ENCODE data around the gene TOE1. TPM values are rescaled to one million over a fixed set of nuclear protein-coding genes. Genes with fewer than 3 reads are reported as not detected.

Gene TOE1
- total and polyA plus RNA-seq, 2 of the 8 experiments (the other 6 are each of a cell fraction or from before 2014, with no cell fraction given) = 15.2 to 25.8 TPM

DNA sequence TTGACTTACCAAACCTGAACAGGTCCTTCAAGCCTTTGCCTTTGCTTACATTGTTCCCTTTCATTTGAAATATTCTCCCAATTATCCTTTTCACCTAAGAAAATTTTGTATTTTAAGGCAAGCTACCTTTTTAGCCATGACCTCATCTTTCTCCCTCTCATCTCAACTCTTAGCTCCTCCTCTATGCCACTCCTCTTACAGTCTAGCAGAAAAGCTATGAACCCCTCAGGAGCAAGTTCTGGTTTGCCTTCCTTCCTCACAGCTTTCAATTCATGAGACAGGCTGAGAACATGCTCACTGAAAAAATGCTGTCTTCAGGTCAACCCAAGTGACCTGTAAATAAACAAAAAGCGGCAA, 8.6 kb downstream of the TOE1 start:
- H2BK12ac ChIP-seq (ENCODE audit: low read depth, low read length) = no peak overlapping the region
- no peak overlapping the region for H3K18ac ChIP-seq (ENCODE audit: extremely low read depth, low read length)
- no peaks in the 10 kb centered on the region for H3K79me2 ChIP-seq (ENCODE audit: control insufficient read depth in 1 of 2, insufficient read depth in 2 of 2, low read length in 2 of 2)
- no peak overlapping the region for H2BK5ac ChIP-seq (ENCODE audit: low read depth, low read length)
- H2BK15ac ChIP-seq (ENCODE audit: low read length) = no peak overlapping the region
- no peaks in the 10 kb centered on the region for H3K23me2 ChIP-seq (ENCODE audit: low read depth, low read length)
- H3K9me3 ChIP-seq (ENCODE audit: insufficient read depth in 2 of 2, low read depth in 1 of 2, low read length in 1 of 2) = no peaks in the 10 kb centered on the region
- 84% methylated on average over 1 of the region's 1 CpG; no CpG with 5 or more reads in 1 of the 2 experiments for WGBS, 2 experiments (ENCODE audit: extremely low coverage in 1 of 2, insufficient coverage in 1 of 2, insufficient read length in 1 of 2, insufficient replicate concordance in 2 of 2, low coverage in 1 of 2, low lambda C conversion rate in 2 of 2, missing lambda C conversion rate in 1 of 2)
- TF ChIP-seq CREB1 (IDR thresholded peaks at IDR 0.05) = no peak
- no peak for TF ChIP-seq PHF8 (conservative IDR thresholded peaks at IDR 0.05; ENCODE audit: low read depth, low read length)
- TF ChIP-seq, protein P1, sequence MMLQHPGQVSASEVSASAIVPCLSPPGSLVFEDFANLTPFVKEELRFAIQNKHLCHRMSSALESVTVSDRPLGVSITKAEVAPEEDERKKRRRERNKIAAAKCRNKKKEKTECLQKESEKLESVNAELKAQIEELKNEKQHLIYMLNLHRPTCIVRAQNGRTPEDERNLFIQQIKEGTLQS (IDR thresholded peaks at IDR 0.05; ENCODE audit: insufficient read depth, low read depth, low read length) = no peak
- TF ChIP-seq BACH1 (IDR thresholded peaks at IDR 0.05; ENCODE audit: low read length) = no peak
- TF ChIP-seq SIX5 (IDR thresholded peaks at IDR 0.05; ENCODE audit: low read depth, low read length) = no peak
- no peak for TF ChIP-seq RAD21 (IDR thresholded peaks at IDR 0.05 in 1 of 2, conservative IDR thresholded peaks at IDR 0.05 in 1 of 2; ENCODE audit: low read depth in 2 of 2, low read length in 2 of 2)
- TF ChIP-seq TEAD4 (IDR thresholded peaks at IDR 0.05; ENCODE audit: low read depth, low read length) = no peak
- no peak for TF ChIP-seq KDM4A (IDR thresholded peaks at IDR 0.05; ENCODE audit: low read depth, low read length, severe bottlenecking)
- TF ChIP-seq SRF (IDR thresholded peaks at IDR 0.05; ENCODE audit: low read depth, low read length) = no peak
- TF ChIP-seq EZH2 (IDR thresholded peaks at IDR 0.05; ENCODE audit: low read depth, low read length, severe bottlenecking) = no peak
- no peak for TF ChIP-seq TAF7 (optimal IDR thresholded peaks at IDR 0.05; ENCODE audit: borderline replicate concordance, low read depth, low read length)
- no peak for TF ChIP-seq SIN3A (conservative IDR thresholded peaks at IDR 0.05 in 1 of 2, IDR thresholded peaks at IDR 0.05 in 1 of 2; ENCODE audit: low read depth in 1 of 2, low read length in 2 of 2)
- no peak for TF ChIP-seq MAFK (IDR thresholded peaks at IDR 0.05; ENCODE audit: low read depth, low read length)
- no peak overlapping the region for H3K4me2 ChIP-seq (ENCODE audit: insufficient read depth in 1 of 2, low read depth in 2 of 2, low read length in 2 of 2)
- H3K36me3 ChIP-seq (ENCODE audit: control insufficient read depth in 2 of 4, insufficient read depth in 4 of 4, low read length in 3 of 4) = peaks cover 8 to 21% (median 15%) of the 10 kb centered on the region in 4 experiments; a peak in 6 of 8 replicates
- ChIA-PET CTCF (ENCODE audit: partially characterized antibody) (interaction anchor here (0.7 to 13.4 kb wide), 8 partner anchors 10 to 523 kb away, joined by 3 to 139 read pairs (median 4); partner anchors contain the start of genes CCDC163, MMACHC, MUTYH and TOE1), POLR2A (ENCODE audit: partially characterized antibody) (interaction anchor here (0.6 to 21.4 kb wide), 10 partner anchors 5 to 529 kb away, joined by 3 to 472 read pairs (median 6); partner anchors contain the start of genes CCDC163, HPDL, MMACHC and MUTYH)
- H4K8ac ChIP-seq (ENCODE audit: extremely low read depth, insufficient read depth, low read length) = no peak overlapping the region
- no peak overlapping the region for H4K91ac ChIP-seq (replicated peaks; ENCODE audit: insufficient read length, low read length)
- DNase-seq (ENCODE audit: low read depth in 1 of 2, low spot score in 2 of 2) = no peak
- no peak overlapping the region for H2BK120ac ChIP-seq (replicated peaks; ENCODE audit: low read depth, low read length)
- H3K27ac ChIP-seq (ENCODE audit: low read depth, low read length) = no peak overlapping the region
- no peak overlapping the region for H3K9ac ChIP-seq (replicated peaks in 1 of 4; ENCODE audit: extremely low read depth in 1 of 4, low read depth in 3 of 4, low read length in 3 of 4)
- FAIRE-seq = no peak
- H4K5ac ChIP-seq (ENCODE audit: insufficient read length, low read depth, low read length) = no peak overlapping the region
- H3K4me3 ChIP-seq (ENCODE audit: extremely low read depth in 1 of 4, insufficient read depth in 2 of 4, low read depth in 3 of 4, low read length in 4 of 4) = no peak overlapping the region
- no peak overlapping the region for H3K4ac ChIP-seq (replicated peaks; ENCODE audit: insufficient read length, low read depth, low read length)
- H3K14ac ChIP-seq (ENCODE audit: insufficient read length) = no peak overlapping the region
- no peak overlapping the region for H2BK20ac ChIP-seq (ENCODE audit: low read length)
- no peaks in the 10 kb centered on the region for H4K20me1 ChIP-seq (replicated peaks in 1 of 2; ENCODE audit: control insufficient read depth in 1 of 2, insufficient read depth in 2 of 2, low read length in 2 of 2)
- no peak overlapping the region for H3K23ac ChIP-seq (ENCODE audit: insufficient read length)
- H2AFZ ChIP-seq (ENCODE audit: low read length) = no peak overlapping the region
- no peaks in the 10 kb centered on the region for H3K79me1 ChIP-seq (ENCODE audit: low read depth, low read length)
- no peaks in the 10 kb centered on the region for H3K4me1 ChIP-seq (replicated peaks in 1 of 4; ENCODE audit: control insufficient read depth in 3 of 4, insufficient read depth in 4 of 4, low read length in 3 of 4)
- H3K56ac ChIP-seq (replicated peaks; ENCODE audit: insufficient read length, low read depth, low read length) = no peak overlapping the region
- H2AK5ac ChIP-seq (ENCODE audit: low read depth, low read length) = no peak overlapping the region
- no peaks in the 10 kb centered on the region for H3K27me3 ChIP-seq (replicated peaks in 1 of 4; ENCODE audit: control insufficient read depth in 3 of 4, extremely low read depth in 1 of 4, insufficient read depth in 3 of 4, low read length in 3 of 4)
